Measurements from ENCODE around the gene HSD3B7. TPM values are rescaled to one million over a fixed set of nuclear protein-coding genes. Genes with fewer than 3 reads are reported as not detected.
"Not testable (repeated sequence)": the region's sequence is repeated elsewhere in the genome, so short reads cannot be mapped to it uniquely, and the experiment has no call there.

The HSD3B7 gene
- total RNA-seq, 1 experiment from 2014 or later = 5.0 TPM

DNA sequence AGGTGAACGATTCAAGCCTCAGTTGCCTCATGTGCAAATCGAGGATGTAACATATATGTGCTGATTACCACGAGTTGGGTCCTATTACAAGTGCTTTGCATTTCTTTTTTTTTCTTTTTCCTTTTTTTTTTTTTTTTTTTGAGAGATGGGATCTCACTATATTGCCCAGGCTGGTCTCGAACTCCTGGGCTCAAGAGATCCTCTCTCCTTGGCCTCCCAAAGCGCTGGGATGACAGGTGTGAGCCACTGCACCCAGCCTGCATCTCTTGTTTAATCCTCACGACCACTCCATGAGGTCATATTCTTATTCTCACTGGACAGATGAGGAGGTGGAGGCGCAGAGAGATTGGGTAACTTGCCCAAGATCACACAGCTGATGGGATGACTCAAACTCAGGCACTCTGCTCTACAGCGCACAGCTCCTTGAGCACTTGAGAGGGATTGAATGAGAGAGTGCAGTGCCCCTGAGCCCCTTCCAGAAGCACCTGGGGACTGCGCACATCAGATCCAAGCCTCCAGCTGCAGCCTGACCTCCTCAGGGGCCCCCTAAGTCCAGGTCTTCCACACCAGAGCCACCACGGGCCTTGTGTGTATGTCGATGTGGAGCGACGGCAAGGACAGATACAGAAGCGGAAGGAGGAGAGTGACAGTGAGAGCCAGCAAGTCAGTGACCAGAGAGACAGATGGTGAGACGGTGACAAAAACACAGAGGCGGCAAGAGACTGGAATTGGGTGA, 20.5 kb downstream of the HSD3B7 start:
- Histone ChIP-seq H3K9me3 (no peaks in the 10 kb centered on the region), H3K36me3 (no peaks in the 10 kb centered on the region), H3K27me3 (no peaks in the 10 kb centered on the region), H3K4me3 (no peak overlapping the region)
- DNase-seq = no peak

DNA sequence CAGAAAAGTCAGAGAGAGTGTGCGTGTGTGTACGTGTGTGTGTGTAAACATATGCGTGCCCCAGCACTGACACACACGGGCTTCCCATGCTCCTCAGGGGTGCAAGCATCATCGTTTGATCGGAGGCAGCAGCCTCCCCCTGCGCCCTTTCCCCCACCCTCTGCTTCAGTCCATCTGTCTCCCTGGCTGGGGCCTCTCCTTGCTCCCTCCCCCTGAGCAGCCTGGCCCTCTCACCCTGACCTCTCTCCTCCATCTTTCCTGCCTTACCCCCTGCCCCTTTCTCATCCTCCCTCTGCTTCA, 21.0 kb downstream of the HSD3B7 start:
- Histone ChIP-seq H3K4me3 (no peak overlapping the region), H3K9me3 (no peaks in the 10 kb centered on the region), H3K27me3 (no peaks in the 10 kb centered on the region), H3K36me3 (no peaks in the 10 kb centered on the region)
- no peak for DNase-seq

GRCh38 chr16:31006589-31006988, 21.6 kb downstream of the HSD3B7 start:
- Histone ChIP-seq H3K9me3 (no peaks in the 10 kb centered on the region), H3K4me3 (no peak overlapping the region), H3K36me3 (no peaks in the 10 kb centered on the region), H3K27me3 (no peaks in the 10 kb centered on the region)
- no peak for DNase-seq

- no peaks in the 10 kb centered on the region for H3K36me3 ChIP-seq
- DNase-seq = no peak
- no peaks in the 10 kb centered on the region for H3K9me3 ChIP-seq
- no peak overlapping the region for H3K4me3 ChIP-seq
- no peaks in the 10 kb centered on the region; the same call in 1 of the 2 replicates for H3K27me3 ChIP-seq
These were observed 22.7 kb downstream of the HSD3B7 start for GRCh38 chr16:31007684-31008083.

DNA sequence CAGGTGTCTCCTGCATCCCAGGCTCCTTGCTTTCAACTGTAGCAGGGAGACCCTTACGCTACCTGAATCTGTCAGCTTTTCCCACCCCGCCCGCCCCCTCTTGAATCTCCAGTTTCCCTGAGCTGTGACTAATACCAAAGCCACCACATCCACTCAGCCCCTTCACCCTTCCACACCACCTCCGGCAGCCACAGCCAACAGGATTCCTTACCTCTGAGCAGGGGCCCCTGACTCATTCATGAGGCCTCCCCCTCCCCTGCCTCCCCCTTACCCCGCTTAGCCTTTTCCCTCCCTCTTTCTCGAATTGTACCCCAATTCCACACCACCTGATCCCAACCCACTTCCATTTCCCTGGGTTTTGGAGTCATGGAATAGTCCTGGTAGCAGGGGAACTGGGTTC, 23.1 kb downstream of the HSD3B7 start:
- H3K36me3 ChIP-seq = no peaks in the 10 kb centered on the region
- H3K4me3 ChIP-seq = no peak overlapping the region
- peak; percentile 71 for DNase-seq

GRCh38 chr16:31008551-31008950, 23.5 kb downstream of the HSD3B7 start:
- Histone ChIP-seq H3K9me3 (no peaks in the 10 kb centered on the region), H3K4me3 (no peak overlapping the region), H3K27me3 (peaks cover 1% of the 10 kb centered on the region), H3K36me3 (no peaks in the 10 kb centered on the region)
- no peak for DNase-seq

More for the DNA sequence above, 23.1 kb downstream of the HSD3B7 start:
- Histone ChIP-seq H3K9me3 (no peaks in the 10 kb centered on the region), H3K27me3 (no peaks in the 10 kb centered on the region; the same call in 1 of the 2 replicates)

- Histone ChIP-seq H3K27me3 (peaks cover 5% of the 10 kb centered on the region), H3K36me3 (no peaks in the 10 kb centered on the region), H3K9me3 (no peaks in the 10 kb centered on the region), H3K4me3 (no peak overlapping the region)
- no peak for DNase-seq
These were observed 24.1 kb downstream of the HSD3B7 start for GRCh38 chr16:31009120-31009519.

DNA sequence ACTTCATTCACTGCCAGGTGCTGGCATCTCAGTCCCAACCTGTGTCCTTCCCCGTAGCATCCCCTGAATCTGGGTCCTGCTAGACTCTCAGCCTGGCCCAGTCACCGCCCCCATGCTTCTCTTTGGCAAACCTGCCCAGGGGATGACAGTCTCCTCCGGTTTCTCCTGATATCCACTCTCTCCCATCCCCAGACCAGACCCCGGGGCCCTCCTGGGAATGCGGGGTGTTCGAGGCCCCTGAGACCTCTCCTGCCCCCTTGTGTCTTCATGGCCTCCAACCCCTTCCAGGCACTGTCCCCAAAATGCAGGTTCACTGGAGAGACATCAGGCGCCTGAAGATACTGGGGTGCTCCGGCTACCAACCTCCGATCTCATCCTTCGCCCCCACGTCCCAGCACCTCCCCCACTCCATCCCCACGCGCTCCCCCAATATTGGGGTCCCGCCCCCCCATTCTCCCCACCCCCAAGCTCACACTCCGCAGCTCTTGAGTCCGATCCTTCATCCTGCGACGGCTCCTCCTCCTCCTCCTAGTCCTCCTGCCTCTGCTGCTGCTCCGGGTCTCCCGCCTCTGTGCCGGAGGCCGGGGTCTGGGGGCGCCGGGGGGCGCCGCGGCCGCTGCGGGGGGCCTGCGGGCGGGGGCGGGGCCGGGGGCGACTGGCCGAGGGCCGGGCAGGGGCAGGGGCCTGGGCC, 25.0 kb downstream of the HSD3B7 start:
- H3K4me3 ChIP-seq = no peak overlapping the region

GRCh38 chr16:31010585-31011325, 25.7 kb downstream of the HSD3B7 start, which contains the start of gene STX1B:
Gene STX1B (minus strand): TSS chr16:31010638. CDS start chr16:31010396, 242 bp downstream.
- H3K27me3 ChIP-seq = peaks cover 7% of the 10 kb centered on the region
- no peak within 1 kb of the TSS for H3K4me3 ChIP-seq
- H3K36me3 ChIP-seq = no peaks in the 10 kb centered on the region
- H3K9me3 ChIP-seq = no peaks in the 10 kb centered on the region
- no peak for DNase-seq

More for the DNA sequence above, 25.0 kb downstream of the HSD3B7 start:
- H3K9me3 ChIP-seq = no peaks in the 10 kb centered on the region
- H3K27me3 ChIP-seq = peaks cover 5% of the 10 kb centered on the region
- no peak for DNase-seq
- H3K36me3 ChIP-seq = no peaks in the 10 kb centered on the region

- DNase-seq, H3K9me3 ChIP-seq, H3K36me3 ChIP-seq, H3K4me3 ChIP-seq, H3K27me3 ChIP-seq: not testable (repeated sequence)
These were observed 26.8 kb downstream of the HSD3B7 start for GRCh38 chr16:31011815-31012214.

DNA sequence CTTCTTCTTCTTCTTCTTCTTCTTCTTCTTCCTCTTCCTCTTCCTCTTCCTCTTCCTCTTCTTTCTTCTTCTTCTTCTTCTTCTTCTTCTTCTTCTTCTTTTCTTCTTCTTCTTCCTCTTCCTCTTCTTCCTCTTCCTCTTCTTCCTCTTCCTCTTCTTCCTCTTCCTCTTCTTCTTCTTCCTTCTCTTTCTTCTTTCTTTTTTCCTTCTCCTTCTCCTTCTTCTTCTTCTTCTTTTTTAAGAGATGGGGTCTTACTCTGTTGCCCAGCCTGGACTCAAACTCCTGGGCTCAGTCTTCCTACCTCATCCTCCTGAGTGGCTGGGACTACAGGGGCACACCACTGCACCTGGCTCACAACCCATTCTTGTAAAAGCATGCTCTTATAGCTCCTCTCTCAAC, 28.3 kb downstream of the HSD3B7 start:
- not testable (repeated sequence) for H3K9me3 ChIP-seq, DNase-seq, H3K4me3 ChIP-seq, H3K27me3 ChIP-seq, H3K36me3 ChIP-seq

- no peak for DNase-seq
- Histone ChIP-seq H3K36me3 (no peaks in the 10 kb centered on the region), H3K4me3 (no peak overlapping the region), H3K27me3 (peaks cover 7% of the 10 kb centered on the region), H3K9me3 (no peaks in the 10 kb centered on the region)
These were observed 31.0 kb downstream of the HSD3B7 start for GRCh38 chr16:31016018-31016417.

DNA sequence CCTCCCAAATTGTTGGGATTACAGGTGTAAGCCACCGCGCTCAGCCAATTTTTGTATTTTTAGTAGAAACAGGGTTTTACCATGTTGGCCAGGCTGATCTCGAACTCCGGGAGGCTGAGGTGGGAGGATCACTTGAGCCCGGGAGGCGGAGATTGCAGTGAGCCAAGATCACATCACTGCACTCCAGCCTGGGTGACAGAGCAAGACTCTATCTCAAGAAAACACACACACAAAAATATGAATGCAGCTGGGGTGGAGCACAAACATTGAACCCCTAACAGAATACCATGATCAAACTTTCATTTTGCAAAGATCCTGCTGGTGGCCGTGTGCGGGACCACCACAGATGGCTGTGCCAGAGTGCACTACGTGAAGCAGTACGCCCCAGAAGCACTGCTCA, 32.7 kb downstream of the HSD3B7 start:
- H3K4me3 ChIP-seq, H3K9me3 ChIP-seq, H3K36me3 ChIP-seq, H3K27me3 ChIP-seq, DNase-seq: not testable (repeated sequence)

DNA sequence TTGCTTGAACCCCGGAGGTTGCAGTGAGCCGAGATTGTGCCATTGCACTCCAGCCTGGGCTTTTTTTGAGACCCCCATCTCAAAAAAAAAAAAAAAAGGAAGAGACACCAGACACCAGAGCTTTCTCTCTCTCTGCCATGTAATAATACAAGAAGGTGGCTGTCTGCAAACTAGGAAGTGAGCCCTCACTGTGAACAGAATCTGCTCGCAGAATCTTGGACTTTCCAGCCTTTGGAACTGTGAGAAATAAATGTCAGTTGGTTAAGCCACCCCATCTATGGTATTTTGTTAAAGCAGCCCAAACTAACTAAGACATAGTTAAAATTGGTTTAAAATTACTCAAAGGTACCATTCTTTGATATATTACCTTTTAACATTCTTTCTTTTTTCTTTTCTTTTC, 35.5 kb downstream of the HSD3B7 start:
- Histone ChIP-seq H3K9me3 (no peaks in the 10 kb centered on the region), H3K4me3 (no peak overlapping the region), H3K27me3 (no peaks in the 10 kb centered on the region), H3K36me3 (no peaks in the 10 kb centered on the region)
- DNase-seq = no peak

DNA sequence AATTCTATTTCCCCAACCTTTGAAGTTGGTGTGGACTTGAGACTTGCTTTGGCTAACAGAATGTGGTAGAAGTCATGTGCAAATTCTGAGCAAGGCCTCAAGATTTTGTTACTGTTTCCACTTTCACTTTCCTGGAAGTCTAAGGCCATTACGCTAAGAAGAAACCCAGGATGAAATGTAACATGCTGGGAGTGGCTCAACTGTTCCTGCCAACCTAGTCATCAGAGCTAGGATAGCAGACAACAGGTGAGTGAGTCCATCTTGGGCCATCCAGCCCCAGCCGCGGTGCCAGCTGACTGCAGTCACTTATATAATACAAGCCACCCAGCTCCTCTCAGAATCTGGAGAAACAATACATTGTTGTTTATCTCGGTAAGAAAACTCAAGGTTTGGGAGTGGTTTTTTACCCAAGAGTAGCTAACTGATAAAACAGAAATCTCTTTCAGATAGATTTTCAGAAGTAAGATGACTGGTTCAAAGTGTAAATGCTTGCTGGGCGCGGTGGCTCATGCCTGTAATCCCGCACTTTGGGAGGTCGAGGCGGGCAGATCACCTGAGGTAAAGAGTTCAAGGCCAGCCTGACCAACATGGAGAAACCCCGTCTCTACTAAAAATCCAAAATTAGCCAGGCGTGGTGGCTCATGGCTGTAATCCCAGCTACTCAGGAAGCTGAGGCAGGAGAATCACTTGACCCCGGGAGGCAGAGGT, 37.7 kb downstream of the HSD3B7 start:
- Histone ChIP-seq H3K4me3 (no peak overlapping the region), H3K36me3 (no peaks in the 10 kb centered on the region), H3K27me3 (no peaks in the 10 kb centered on the region), H3K9me3 (no peaks in the 10 kb centered on the region)
- no peak for DNase-seq

DNA sequence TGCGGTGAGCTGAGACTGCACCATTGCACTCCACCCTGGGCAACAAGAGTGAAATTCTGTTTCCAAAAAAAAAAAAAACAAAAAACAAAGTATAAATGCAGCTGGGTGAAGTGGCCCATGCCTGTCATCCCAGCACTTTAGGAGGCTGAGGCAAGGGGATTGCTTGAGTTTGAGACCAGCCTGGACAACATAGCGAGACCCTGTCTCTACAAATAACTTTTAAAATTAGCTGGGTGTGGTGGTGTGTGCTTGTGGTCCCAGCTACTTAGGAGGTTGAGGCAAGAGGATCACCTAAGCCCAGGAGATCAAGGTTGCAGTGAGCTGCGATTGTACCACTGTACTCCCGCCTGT, 38.2 kb downstream of the HSD3B7 start:
- no peak overlapping the region for H3K4me3 ChIP-seq
- H3K9me3 ChIP-seq = no peaks in the 10 kb centered on the region
- H3K36me3 ChIP-seq = no peaks in the 10 kb centered on the region
- no peaks in the 10 kb centered on the region for H3K27me3 ChIP-seq
- DNase-seq = no peak

- no peaks in the 10 kb centered on the region for H3K27me3 ChIP-seq
These were observed 38.7 kb downstream of the HSD3B7 start for GRCh38 chr16:31023627-31024226.

More at GRCh38 chr16:31023627-31024226, 38.7 kb downstream of the HSD3B7 start:
- Histone ChIP-seq H3K9me3 (no peaks in the 10 kb centered on the region), H3K4me3 (no peak overlapping the region), H3K36me3 (no peaks in the 10 kb centered on the region)
- DNase-seq = no peak

Data from MG63 (cell line).